OCI-LY1 (cell line): ENCODE results near the gene RNF186.

Source experiments
- EZH2 ChIP-seq: fragments of 200-600 bp; sonication (generic), shearing (Covaris generic); IDR thresholded peaks from 2 replicates; pipeline ENCODE4 v1.8.0; 2017; ENCODE audit warnings: borderline replicate concordance, mixed run types, mild to moderate bottlenecking, antibody characterized with exemption, low read length, moderate library complexity, mixed read lengths
- TF ChIP-seq, protein P1 (sequence below): fragments of 200-600 bp; sonication (generic), shearing (Covaris generic); IDR thresholded peaks from 2 replicates; pipeline ENCODE4 v1.5.1; 2017; ENCODE audit warnings: mild to moderate bottlenecking, antibody characterized with exemption, low read length, moderate library complexity, mixed read lengths

DNA sequence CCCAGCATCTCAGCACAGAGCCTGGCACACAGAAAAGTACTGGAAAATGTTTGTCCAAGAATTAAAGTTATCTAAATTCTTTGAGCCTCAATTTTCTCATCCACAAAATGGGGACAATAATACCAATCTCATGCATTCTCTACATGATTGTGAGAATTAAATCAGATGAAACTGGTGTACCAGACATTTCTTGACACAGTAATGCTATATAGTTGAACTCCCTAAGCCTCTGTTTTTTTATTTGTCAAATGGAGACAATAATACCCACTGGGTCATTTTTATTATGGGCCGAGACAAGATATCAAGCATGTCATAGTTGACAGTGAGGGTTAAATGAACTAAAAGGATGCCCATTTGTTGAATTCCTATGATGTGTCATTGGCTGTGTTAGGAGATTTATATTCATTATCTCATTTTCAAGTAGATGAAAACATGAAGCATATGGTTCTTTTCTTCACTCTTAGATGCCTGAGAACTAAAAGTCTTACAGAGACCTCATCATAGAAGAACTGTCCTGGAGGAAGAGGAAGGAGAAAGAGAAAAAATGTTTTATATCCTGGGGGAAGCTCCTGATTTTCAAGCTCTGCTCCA, 49.6 kb upstream of the RNF186 start:
- no peak for TF ChIP-seq EZH2
- TF ChIP-seq, protein P1, sequence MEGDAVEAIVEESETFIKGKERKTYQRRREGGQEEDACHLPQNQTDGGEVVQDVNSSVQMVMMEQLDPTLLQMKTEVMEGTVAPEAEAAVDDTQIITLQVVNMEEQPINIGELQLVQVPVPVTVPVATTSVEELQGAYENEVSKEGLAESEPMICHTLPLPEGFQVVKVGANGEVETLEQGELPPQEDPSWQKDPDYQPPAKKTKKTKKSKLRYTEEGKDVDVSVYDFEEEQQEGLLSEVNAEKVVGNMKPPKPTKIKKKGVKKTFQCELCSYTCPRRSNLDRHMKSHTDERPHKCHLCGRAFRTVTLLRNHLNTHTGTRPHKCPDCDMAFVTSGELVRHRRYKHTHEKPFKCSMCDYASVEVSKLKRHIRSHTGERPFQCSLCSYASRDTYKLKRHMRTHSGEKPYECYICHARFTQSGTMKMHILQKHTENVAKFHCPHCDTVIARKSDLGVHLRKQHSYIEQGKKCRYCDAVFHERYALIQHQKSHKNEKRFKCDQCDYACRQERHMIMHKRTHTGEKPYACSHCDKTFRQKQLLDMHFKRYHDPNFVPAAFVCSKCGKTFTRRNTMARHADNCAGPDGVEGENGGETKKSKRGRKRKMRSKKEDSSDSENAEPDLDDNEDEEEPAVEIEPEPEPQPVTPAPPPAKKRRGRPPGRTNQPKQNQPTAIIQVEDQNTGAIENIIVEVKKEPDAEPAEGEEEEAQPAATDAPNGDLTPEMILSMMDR, result no peak
